BLaER1 (cell line): ENCODE measurements around the gene TBX5.

Experiments used
- H3K27ac ChIP-seq: shearing (Covaris generic); formaldehyde crosslinking; 2 replicates; pipeline ENCODE4 v1.8.1; 2022
- H3K27me3 ChIP-seq: shearing (Covaris generic); formaldehyde crosslinking; 2 replicates; pipeline ENCODE4 v1.8.1; 2022
- H3K36me3 ChIP-seq: shearing (Covaris generic); formaldehyde crosslinking; 2 replicates; pipeline ENCODE4 v1.8.1; 2022
- H3K4me1 ChIP-seq: shearing (Covaris generic); formaldehyde crosslinking; 2 replicates; pipeline ENCODE4 v1.8.1; 2022
- H3K4me2 ChIP-seq: shearing (Covaris generic); formaldehyde crosslinking; 2 replicates; pipeline ENCODE4 v1.8.1; 2022
- H3K4me3 ChIP-seq: shearing (Covaris generic); formaldehyde crosslinking; 2 replicates; pipeline ENCODE4 v1.8.1; 2022
- H3K9ac ChIP-seq: shearing (Covaris generic); formaldehyde crosslinking; 2 replicates; pipeline ENCODE4 v1.8.1; 2022
- H3K9me3 ChIP-seq: shearing (Covaris generic); formaldehyde crosslinking; 2 replicates; pipeline ENCODE4 v1.8.1; 2022
- H4K20me1 ChIP-seq: shearing (Covaris generic); formaldehyde crosslinking; 2 replicates; pipeline ENCODE4 v1.8.1; 2022
- Cebpa-rat ChIP-seq: shearing (Covaris generic); IDR thresholded peaks from 2 replicates; pipeline ENCODE4 v1.8.1; 2022

TBX5 gene

DNA sequence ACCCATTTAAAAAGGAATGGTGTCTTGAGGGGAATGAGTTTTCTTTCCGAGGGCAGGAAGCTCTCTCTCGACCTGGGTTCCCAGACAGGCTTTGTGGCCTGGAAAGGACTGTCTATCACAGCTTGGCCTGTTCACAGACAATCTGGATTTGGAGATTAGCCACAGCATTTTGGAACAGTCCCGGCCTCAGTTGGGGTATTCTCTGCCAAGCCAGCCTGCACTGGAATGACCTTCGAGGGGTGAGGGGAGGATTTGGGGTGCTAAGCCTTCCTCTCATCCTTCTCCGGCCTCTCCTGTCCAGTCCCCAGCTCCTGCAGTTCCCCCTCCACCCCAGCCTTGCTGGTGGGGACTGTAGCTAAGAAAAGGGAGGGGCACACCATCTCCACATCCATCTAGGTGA, 13.0 kb downstream of the TBX5 start:
- Histone ChIP-seq H4K20me1 (peaks cover 10% of the 10 kb centered on the region; the same call in 1 of the 2 replicates), H3K27ac (no peak overlapping the region), H3K9me3 (peaks cover 13% of the 10 kb centered on the region), H3K9ac (no peak overlapping the region), H3K27me3 (peaks cover 72% of the 10 kb centered on the region), H3K36me3 (no peaks in the 10 kb centered on the region), H3K4me2 (no peak overlapping the region), H3K4me1 (no peaks in the 10 kb centered on the region), H3K4me3 (no peak overlapping the region)
- no peak for TF ChIP-seq Cebpa-rat

DNA sequence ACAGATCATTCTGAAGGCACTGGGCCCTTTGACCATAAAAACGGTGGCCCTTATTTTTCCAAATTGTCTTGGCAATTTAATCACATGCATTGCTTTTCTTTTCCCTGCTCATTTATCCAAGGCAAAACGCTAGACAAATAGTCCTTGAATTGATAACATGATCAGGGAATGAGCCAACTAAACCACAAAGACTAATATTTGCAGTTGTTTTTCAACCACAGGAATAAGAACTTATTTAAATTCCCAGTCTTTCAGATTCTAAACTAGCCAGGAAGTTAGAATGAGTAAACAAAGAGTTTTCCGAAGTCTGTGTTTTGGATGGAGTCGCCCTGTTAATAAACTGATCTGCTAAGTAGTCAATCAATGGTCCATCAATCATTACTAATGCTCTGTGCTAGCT, 14.9 kb downstream of the TBX5 start:
- no peak overlapping the region for H3K9ac ChIP-seq
- H3K27ac ChIP-seq: no peak overlapping the region
- H3K4me3 ChIP-seq: no peak overlapping the region
- H3K4me2 ChIP-seq: no peak overlapping the region
- H3K27me3 ChIP-seq: peaks cover 54% of the 10 kb centered on the region
- no peaks in the 10 kb centered on the region for H3K4me1 ChIP-seq
- peaks cover 2% of the 10 kb centered on the region; the same call in 1 of the 2 replicates for H4K20me1 ChIP-seq
- H3K36me3 ChIP-seq: no peaks in the 10 kb centered on the region
- TF ChIP-seq Cebpa-rat: no peak
- H3K9me3 ChIP-seq: peaks cover 5% of the 10 kb centered on the region

DNA sequence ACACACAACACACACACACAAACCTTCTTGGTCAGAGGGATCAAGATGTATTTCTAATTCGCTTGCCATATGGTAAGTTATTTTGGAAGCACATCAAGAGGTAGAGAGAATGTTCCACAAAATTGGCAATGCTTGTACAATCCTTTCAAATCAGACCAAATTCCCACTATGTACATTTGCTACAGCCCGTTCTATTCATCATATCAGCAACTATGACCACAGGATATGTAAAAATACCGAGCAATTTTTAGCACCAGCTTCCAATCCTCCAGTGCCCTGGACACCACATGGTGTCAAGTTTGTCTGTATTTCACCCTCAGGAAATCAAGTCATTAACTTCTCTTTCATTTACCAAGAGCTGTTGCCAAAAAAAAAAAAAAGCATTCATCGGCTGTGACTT, 21.2 kb downstream of the TBX5 start:
- Histone ChIP-seq H3K4me3 (no peak overlapping the region), H3K36me3 (no peaks in the 10 kb centered on the region), H3K4me1 (no peaks in the 10 kb centered on the region), H4K20me1 (no peaks in the 10 kb centered on the region), H3K27ac (no peak overlapping the region), H3K4me2 (no peak overlapping the region), H3K27me3 (peaks cover 11% of the 10 kb centered on the region), H3K9me3 (no peaks in the 10 kb centered on the region), H3K9ac (no peak overlapping the region)
- TF ChIP-seq Cebpa-rat: no peak

DNA sequence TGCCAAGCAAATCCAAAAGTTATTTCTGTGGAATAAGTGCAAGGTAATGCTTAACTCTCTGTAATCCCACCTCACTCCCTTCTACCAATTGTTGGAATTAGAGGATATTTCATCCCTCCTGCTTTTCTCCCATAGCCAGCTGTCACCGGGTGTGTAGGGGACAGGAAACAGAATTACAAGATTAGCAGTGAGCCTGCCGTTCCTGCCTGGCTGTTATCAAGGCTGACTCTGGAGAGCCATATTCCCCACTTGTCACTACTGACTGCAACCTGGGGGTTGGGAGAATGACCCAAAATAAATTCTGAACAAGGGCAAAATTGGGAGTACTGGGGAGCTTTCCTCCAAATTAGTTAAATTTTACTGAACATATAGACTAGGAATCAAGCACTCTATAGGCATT, 24.8 kb downstream of the TBX5 start:
- H3K4me2 ChIP-seq: no peak overlapping the region
- no peaks in the 10 kb centered on the region for H3K4me1 ChIP-seq
- no peaks in the 10 kb centered on the region for H3K9me3 ChIP-seq
- H3K36me3 ChIP-seq: no peaks in the 10 kb centered on the region
- H3K4me3 ChIP-seq: no peak overlapping the region
- H3K9ac ChIP-seq: no peak overlapping the region
- no peak overlapping the region for H3K27ac ChIP-seq
- peaks cover 11% of the 10 kb centered on the region for H3K27me3 ChIP-seq
- H4K20me1 ChIP-seq: no peaks in the 10 kb centered on the region
- TF ChIP-seq Cebpa-rat: no peak

DNA sequence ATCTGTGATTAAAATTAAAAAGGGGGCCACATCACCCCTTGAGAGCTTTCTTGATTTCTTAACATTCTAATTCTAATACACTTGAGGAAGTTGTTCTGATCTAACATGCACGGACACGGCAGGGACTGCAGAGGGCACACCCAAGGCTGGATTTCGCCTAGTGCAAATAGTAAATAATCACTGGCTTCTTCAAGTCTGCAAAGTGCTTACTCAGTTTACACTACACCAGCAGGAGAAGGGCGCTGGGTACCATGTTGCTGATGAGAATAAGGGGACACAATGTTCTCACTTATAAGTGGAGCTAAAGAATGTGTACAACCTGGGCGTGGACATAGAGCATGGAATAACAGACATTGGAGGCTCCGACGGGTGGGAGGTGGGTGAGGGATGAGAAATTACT, 34.2 kb downstream of the TBX5 start:
- Histone ChIP-seq H3K4me1 (peaks cover 13% of the 10 kb centered on the region), H3K9ac (no peak overlapping the region), H3K4me2 (no peak overlapping the region), H3K4me3 (no peak overlapping the region), H3K27me3 (no peaks in the 10 kb centered on the region), H3K27ac (no peak overlapping the region), H3K9me3 (no peaks in the 10 kb centered on the region), H3K36me3 (no peaks in the 10 kb centered on the region), H4K20me1 (no peaks in the 10 kb centered on the region)
- no peak for TF ChIP-seq Cebpa-rat

DNA sequence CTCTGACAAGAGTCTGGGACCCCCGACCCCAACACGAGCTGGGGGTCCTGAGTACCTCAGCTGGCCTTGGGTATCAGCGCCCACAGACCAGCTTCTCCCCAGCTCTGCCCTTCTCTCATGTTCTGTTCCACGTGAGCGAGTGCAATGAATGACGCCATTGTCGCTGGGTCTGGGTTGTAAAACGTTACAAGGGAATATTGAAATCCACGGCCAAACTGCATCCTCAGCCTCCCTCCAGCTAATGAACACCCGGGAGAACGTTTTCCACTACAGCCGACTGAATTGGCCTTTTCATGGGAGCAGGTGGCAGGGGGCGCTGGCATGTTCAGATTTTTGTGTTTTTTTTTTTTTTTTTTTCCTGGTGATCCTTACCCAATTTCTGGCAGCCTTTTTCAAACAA, 34.7 kb downstream of the TBX5 start:
- Histone ChIP-seq H3K27me3 (no peaks in the 10 kb centered on the region), H3K9me3 (peaks cover 1% of the 10 kb centered on the region), H3K9ac (no peak overlapping the region), H4K20me1 (no peaks in the 10 kb centered on the region), H3K27ac (no peak overlapping the region), H3K4me2 (no peak overlapping the region), H3K36me3 (no peaks in the 10 kb centered on the region), H3K4me1 (peaks cover 13% of the 10 kb centered on the region), H3K4me3 (no peak overlapping the region)
- TF ChIP-seq Cebpa-rat: no peak

DNA sequence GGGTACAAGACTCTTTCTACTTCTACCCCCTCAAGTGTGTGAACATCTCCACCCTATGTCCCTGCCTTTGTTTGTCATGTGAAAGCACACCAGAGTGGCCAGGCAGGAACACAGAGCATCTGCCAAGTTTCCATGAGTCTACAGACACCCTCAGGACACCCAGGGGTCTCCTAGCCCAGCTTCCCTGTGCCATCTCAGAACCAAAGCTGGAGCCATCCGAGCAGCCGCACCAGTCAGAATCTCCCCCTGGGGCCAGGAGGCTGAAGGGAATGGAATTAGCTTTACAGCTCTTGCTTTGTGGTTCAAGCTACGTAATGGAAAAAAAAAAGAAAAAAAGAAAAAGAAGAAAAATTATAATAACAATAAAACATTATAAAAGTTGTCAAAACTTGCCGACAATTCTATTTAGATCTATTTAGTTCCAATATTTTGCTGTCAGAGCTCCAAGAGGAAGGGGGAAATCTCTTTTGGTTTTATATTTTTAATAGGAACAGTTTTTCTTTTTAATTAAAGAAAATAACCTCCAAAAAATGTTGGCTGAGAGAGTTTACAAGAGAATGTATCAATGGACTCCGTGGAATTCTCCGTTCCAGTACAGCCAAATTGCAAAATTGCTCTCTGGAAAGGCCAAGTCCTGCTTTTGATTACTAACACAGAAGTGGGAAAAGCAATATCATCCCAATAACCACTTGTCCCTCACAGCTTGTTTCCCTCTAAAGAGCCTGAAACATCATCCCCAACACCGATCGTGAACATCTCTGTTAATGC, 37.1 kb downstream of the TBX5 start:
- H3K27me3 ChIP-seq: no peaks in the 10 kb centered on the region
- no peak for TF ChIP-seq Cebpa-rat
- H4K20me1 ChIP-seq: no peaks in the 10 kb centered on the region
- H3K4me2 ChIP-seq: no peak overlapping the region
- peaks cover 5% of the 10 kb centered on the region for H3K9me3 ChIP-seq
- H3K4me1 ChIP-seq: peaks cover 2% of the 10 kb centered on the region
- H3K4me3 ChIP-seq: no peak overlapping the region
- H3K36me3 ChIP-seq: no peaks in the 10 kb centered on the region
- H3K9ac ChIP-seq: no peak overlapping the region
- H3K27ac ChIP-seq: no peak overlapping the region

DNA sequence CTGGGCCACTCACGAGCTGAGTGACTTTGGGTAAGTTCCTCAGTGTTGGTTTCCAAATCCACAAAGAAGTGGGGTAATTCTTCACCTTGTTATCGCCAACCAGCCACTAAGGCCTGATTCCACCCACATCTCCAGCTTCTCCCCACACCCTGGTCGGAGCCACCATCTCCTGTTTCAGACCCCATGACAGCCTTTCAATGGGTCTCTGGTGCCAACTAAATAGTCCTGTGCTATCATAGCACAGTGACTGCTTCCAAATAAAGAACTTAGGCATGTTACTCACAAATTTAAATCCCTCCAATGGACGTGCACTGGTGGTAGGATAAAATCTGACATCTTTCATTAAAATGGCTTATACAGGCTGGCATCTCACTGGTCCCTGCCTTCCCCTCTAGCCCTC, 44.0 kb downstream of the TBX5 start:
- Histone ChIP-seq H3K4me1 (no peaks in the 10 kb centered on the region), H4K20me1 (no peaks in the 10 kb centered on the region), H3K27me3 (no peaks in the 10 kb centered on the region), H3K27ac (no peak overlapping the region), H3K4me2 (no peak overlapping the region), H3K4me3 (no peak overlapping the region), H3K9ac (no peak overlapping the region), H3K9me3 (peaks cover 5% of the 10 kb centered on the region), H3K36me3 (no peaks in the 10 kb centered on the region)
- TF ChIP-seq Cebpa-rat: no peak

DNA sequence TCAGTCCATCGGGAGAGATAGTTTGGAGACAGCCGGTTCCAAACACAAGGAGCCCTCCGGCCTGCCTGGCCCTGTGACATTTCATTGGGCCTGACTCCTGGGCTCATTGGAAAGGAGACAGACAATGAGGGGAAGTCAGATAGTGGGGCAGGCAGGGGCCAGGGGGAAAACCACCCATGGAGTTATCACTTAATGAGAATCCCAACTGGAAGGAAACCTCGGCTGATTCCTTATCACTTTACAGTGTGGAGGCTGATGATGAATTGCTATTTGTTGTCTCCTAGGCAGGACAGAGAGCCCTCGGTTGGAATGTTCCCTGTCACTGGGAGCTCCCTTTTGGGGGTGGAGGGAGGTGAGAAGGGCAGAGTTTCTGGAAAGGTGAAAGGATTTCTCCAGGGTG, 44.4 kb downstream of the TBX5 start:
- H3K9ac ChIP-seq: no peak overlapping the region
- TF ChIP-seq Cebpa-rat: no peak
- H3K4me1 ChIP-seq: no peaks in the 10 kb centered on the region
- no peak overlapping the region for H3K27ac ChIP-seq
- no peak overlapping the region for H3K4me2 ChIP-seq
- no peaks in the 10 kb centered on the region for H3K36me3 ChIP-seq
- no peaks in the 10 kb centered on the region for H4K20me1 ChIP-seq
- no peaks in the 10 kb centered on the region for H3K27me3 ChIP-seq
- no peak overlapping the region for H3K4me3 ChIP-seq
- H3K9me3 ChIP-seq: peaks cover 5% of the 10 kb centered on the region

DNA sequence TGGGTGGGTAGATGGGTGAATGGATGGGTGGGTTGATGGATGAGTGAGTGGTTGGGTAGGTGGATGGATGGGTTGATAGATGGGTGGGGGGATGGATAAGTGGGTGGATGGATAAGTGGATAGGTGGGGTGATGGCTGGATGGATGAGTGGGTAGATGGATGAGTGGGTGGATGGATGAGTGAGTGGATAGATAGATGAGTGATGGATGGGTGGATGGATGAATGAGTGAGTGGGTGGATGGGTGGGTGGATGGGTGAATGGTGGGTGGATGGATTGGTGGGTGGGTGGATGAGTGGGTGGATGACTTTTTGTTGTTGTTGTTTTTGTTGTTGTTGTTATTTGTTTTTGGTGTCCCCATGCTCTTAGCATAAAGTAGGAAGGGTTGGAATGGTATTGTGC, 45.5 kb downstream of the TBX5 start:
- no peaks in the 10 kb centered on the region for H3K36me3 ChIP-seq
- H3K4me2 ChIP-seq: no peak overlapping the region
- H3K27ac ChIP-seq: no peak overlapping the region
- H3K4me1 ChIP-seq: no peaks in the 10 kb centered on the region
- no peak overlapping the region for H3K9ac ChIP-seq
- no peaks in the 10 kb centered on the region for H4K20me1 ChIP-seq
- H3K4me3 ChIP-seq: no peak overlapping the region
- H3K9me3 ChIP-seq: no peaks in the 10 kb centered on the region
- no peaks in the 10 kb centered on the region for H3K27me3 ChIP-seq
- TF ChIP-seq Cebpa-rat: no peak
